Thyroid gland (tissue), 4 donors: ENCODE data around the gene CD37.

Source experiments
- POLR2A ChIP-seq, 2 donors: fragments of 450-650 bp; IDR thresholded peaks; one replicate each; pipeline ENCODE4 v1.6.1; 2017; ENCODE audit warnings: antibody characterized with exemption in 2 of 2, mild to moderate bottlenecking in 2 of 2, moderate library complexity in 1 of 2
- TF ChIP-seq, protein P1 (sequence below), 6 experiments: fragments of 200-600 bp in 3 of 6; fragments of 450-650 bp in 3 of 6; sonication (generic) in 3 of 6; IDR thresholded peaks; one replicate each; pipeline ENCODE4 v1.5.1; 2016 to 2019; ENCODE audit warnings: antibody characterized with exemption in 6 of 6, mild to moderate bottlenecking in 2 of 6, inconsistent platforms in 1 of 6, moderate library complexity in 1 of 6

- no peak for TF ChIP-seq POLR2A (IDR thresholded peaks at IDR 0.05)
- TF ChIP-seq, protein P1, sequence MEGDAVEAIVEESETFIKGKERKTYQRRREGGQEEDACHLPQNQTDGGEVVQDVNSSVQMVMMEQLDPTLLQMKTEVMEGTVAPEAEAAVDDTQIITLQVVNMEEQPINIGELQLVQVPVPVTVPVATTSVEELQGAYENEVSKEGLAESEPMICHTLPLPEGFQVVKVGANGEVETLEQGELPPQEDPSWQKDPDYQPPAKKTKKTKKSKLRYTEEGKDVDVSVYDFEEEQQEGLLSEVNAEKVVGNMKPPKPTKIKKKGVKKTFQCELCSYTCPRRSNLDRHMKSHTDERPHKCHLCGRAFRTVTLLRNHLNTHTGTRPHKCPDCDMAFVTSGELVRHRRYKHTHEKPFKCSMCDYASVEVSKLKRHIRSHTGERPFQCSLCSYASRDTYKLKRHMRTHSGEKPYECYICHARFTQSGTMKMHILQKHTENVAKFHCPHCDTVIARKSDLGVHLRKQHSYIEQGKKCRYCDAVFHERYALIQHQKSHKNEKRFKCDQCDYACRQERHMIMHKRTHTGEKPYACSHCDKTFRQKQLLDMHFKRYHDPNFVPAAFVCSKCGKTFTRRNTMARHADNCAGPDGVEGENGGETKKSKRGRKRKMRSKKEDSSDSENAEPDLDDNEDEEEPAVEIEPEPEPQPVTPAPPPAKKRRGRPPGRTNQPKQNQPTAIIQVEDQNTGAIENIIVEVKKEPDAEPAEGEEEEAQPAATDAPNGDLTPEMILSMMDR (IDR thresholded peaks at IDR 0.05), result no peak
Measured at GRCh38 chr19:49297403-49297802, 37.8 kb upstream of the CD37 start.
